H1 (cell line): ENCODE data around the gene CT45A5. TPM values are rescaled to one million over a fixed set of nuclear protein-coding genes. Genes with fewer than 3 reads are reported as not detected.
"Not testable (repeated sequence)": the region's sequence is repeated elsewhere in the genome, so short reads cannot be mapped to it uniquely, and the experiment has no call there.

Source experiments
- CTCF ChIA-PET: fragments of 300-600 bp; sonication (Branson Sonifier 250); formaldehyde crosslinking; loops from one replicate; lab custom pipeline; 2021; ENCODE audit not compliant: partially characterized antibody; lab: Charles Lee
- POLR2A ChIA-PET: fragments of 300-600 bp; sonication (Branson Sonifier 250); formaldehyde crosslinking; loops from one replicate; lab custom pipeline; 2021; ENCODE audit warnings: inconsistent platforms; ENCODE audit not compliant: partially characterized antibody; lab: Charles Lee
- DNase-seq, 2 experiments: peaks; one replicate each; pipeline versions ENCODE4 v3.0.0 to v3.0.0-alpha.2; 2010 to 2022; ENCODE audit warnings: low spot score in 2 of 2, low read depth in 1 of 2, mixed read lengths in 1 of 2
- FAIRE-seq: peaks from 2 replicates; lab custom pipeline; 2011; peaks lifted over from hg19 to GRCh38; lab: Jason Lieb, UNC
- H2AFZ ChIP-seq: 2 replicates; pipeline ENCODE4 v1.8.1; 2012; ENCODE audit warnings: low read length, inconsistent platforms
- H2AK5ac ChIP-seq: 2 replicates; pipeline ENCODE4 v1.6.1; 2013; ENCODE audit warnings: low read depth, low read length
- H2BK120ac ChIP-seq: replicated peaks from 2 replicates; pipeline ENCODE3; 2013; ENCODE audit warnings: low read depth, low read length, inconsistent platforms
- H2BK12ac ChIP-seq: 2 replicates; pipeline ENCODE4 v1.6.1; 2013; ENCODE audit warnings: low read depth, low read length
- H2BK15ac ChIP-seq: 2 replicates; pipeline ENCODE4 v1.6.1; 2013; ENCODE audit warnings: low read length
- H2BK20ac ChIP-seq: 2 replicates; pipeline ENCODE4 v1.6.1; 2013; ENCODE audit warnings: low read length
- H2BK5ac ChIP-seq: 2 replicates; pipeline ENCODE4 v1.6.1; 2013; ENCODE audit warnings: low read depth, low read length
- H3K14ac ChIP-seq: 2 replicates; pipeline ENCODE4 v1.6.1; 2013; ENCODE audit warnings: inconsistent platforms; ENCODE audit not compliant: insufficient read length
- H3K18ac ChIP-seq: 2 replicates; pipeline ENCODE4 v1.6.1; 2013; ENCODE audit warnings: low read length; ENCODE audit errors: extremely low read depth
- H3K23ac ChIP-seq: 2 replicates; pipeline ENCODE4 v1.6.1; 2013; ENCODE audit warnings: inconsistent platforms; ENCODE audit not compliant: insufficient read length
- H3K23me2 ChIP-seq: 2 replicates; pipeline ENCODE4 v1.6.1; 2013; ENCODE audit warnings: low read depth, low read length
- H3K27ac ChIP-seq: 2 replicates; pipeline ENCODE4 v1.6.1; 2011; ENCODE audit warnings: low read depth, low read length, inconsistent platforms
- H3K27me3 ChIP-seq, 4 experiments: replicated peaks in 1 of 4; 1 replicate in 1 of 4; 2 replicates in 3 of 4; pipeline versions ENCODE4 v1.6.1 to v1.8.1; 2011 to 2013; ENCODE audit warnings: low read length in 3 of 4, mild to moderate bottlenecking in 3 of 4, inconsistent platforms in 2 of 4, mixed read lengths in 2 of 4, moderate library complexity in 1 of 4; ENCODE audit not compliant: control insufficient read depth in 3 of 4, insufficient read depth in 3 of 4; ENCODE audit errors: extremely low read depth in 1 of 4
- H3K36me3 ChIP-seq, 4 experiments: 2 replicates each; pipeline versions ENCODE4 v1.6.1 to v1.8.1; 2011 to 2013; ENCODE audit warnings: mild to moderate bottlenecking in 4 of 4, low read length in 3 of 4, moderate library complexity in 2 of 4, control low read depth in 1 of 4, inconsistent platforms in 1 of 4; ENCODE audit not compliant: insufficient read depth in 4 of 4, control insufficient read depth in 2 of 4
- H3K4ac ChIP-seq: replicated peaks from 2 replicates; pipeline ENCODE3; 2013; ENCODE audit warnings: low read length, low read depth, mixed read lengths, inconsistent platforms; ENCODE audit not compliant: insufficient read length
- H3K4me1 ChIP-seq, 4 experiments: replicated peaks in 1 of 4; 1 replicate in 1 of 4; 2 replicates in 3 of 4; pipeline versions ENCODE4 v1.6.1 to v1.8.1; 2011 to 2013; ENCODE audit warnings: low read length in 3 of 4, inconsistent platforms in 2 of 4, mixed read lengths in 1 of 4; ENCODE audit not compliant: insufficient read depth in 4 of 4, control insufficient read depth in 3 of 4
- H3K4me2 ChIP-seq, 2 experiments: 2 replicates each; pipeline versions ENCODE4 v1.6.1 to v1.8.1; 2011 to 2013; ENCODE audit warnings: low read depth in 2 of 2, low read length in 2 of 2, control low read depth in 1 of 2, inconsistent platforms in 1 of 2, mild to moderate bottlenecking in 1 of 2; ENCODE audit not compliant: insufficient read depth in 1 of 2
- H3K4me3 ChIP-seq, 4 experiments: fragments of 200-600, 300-600 bp in 1 of 4; sonication (generic), shearing (Covaris generic), sonication (Bioruptor Twin) in 1 of 4; 2 replicates each; pipeline versions ENCODE4 v1.5.1 to v1.8.1; 2011 to 2016; ENCODE audit warnings: low read length in 4 of 4, low read depth in 3 of 4, control low read depth in 2 of 4, inconsistent platforms in 2 of 4, mild to moderate bottlenecking in 2 of 4, mixed read lengths in 1 of 4, moderate library complexity in 1 of 4; ENCODE audit not compliant: insufficient read depth in 2 of 4; ENCODE audit errors: extremely low read depth in 1 of 4
- H3K56ac ChIP-seq: replicated peaks from 2 replicates; pipeline ENCODE3; 2013; ENCODE audit warnings: low read depth, mild to moderate bottlenecking, mixed read lengths, low read length, inconsistent platforms; ENCODE audit not compliant: insufficient read length
- H3K79me1 ChIP-seq: 2 replicates; pipeline ENCODE4 v1.6.1; 2013; ENCODE audit warnings: low read depth, low read length, control low read depth
- H3K79me2 ChIP-seq, 2 experiments: 2 replicates each; pipeline versions ENCODE4 v1.6.1 to v1.8.1; 2012 to 2013; ENCODE audit warnings: low read length in 2 of 2, mild to moderate bottlenecking in 2 of 2, inconsistent platforms in 1 of 2; ENCODE audit not compliant: insufficient read depth in 2 of 2, control insufficient read depth in 1 of 2
- H3K9ac ChIP-seq, 4 experiments: replicated peaks in 1 of 4; 1 replicate in 1 of 4; 2 replicates in 3 of 4; pipeline versions ENCODE4 v1.6.1 to v1.8.1; 2011 to 2013; ENCODE audit warnings: low read depth in 3 of 4, low read length in 3 of 4, control low read depth in 2 of 4, mild to moderate bottlenecking in 2 of 4, moderate library complexity in 2 of 4, inconsistent platforms in 1 of 4; ENCODE audit errors: extremely low read depth in 1 of 4
- H3K9me3 ChIP-seq, 2 experiments: 2 replicates each; pipeline versions ENCODE4 v1.6.1 to v1.8.1; 2012 to 2013; ENCODE audit warnings: mild to moderate bottlenecking in 2 of 2, moderate library complexity in 2 of 2, control low read depth in 1 of 2, inconsistent platforms in 1 of 2, low read depth in 1 of 2, low read length in 1 of 2, mixed read lengths in 1 of 2; ENCODE audit not compliant: insufficient read depth in 2 of 2
- H4K20me1 ChIP-seq, 2 experiments: replicated peaks in 1 of 2; 2 replicates each; pipeline versions ENCODE3 to v1.8.1; 2011 to 2013; ENCODE audit warnings: inconsistent platforms in 2 of 2, low read length in 2 of 2, mild to moderate bottlenecking in 1 of 2; ENCODE audit not compliant: insufficient read depth in 2 of 2, control insufficient read depth in 1 of 2
- H4K5ac ChIP-seq: 2 replicates; pipeline ENCODE4 v1.6.1; 2013; ENCODE audit warnings: low read length, low read depth, mixed read lengths, inconsistent platforms; ENCODE audit not compliant: insufficient read length
- H4K8ac ChIP-seq: 2 replicates; pipeline ENCODE4 v1.8.0; 2013; ENCODE audit warnings: mild to moderate bottlenecking, moderate library complexity, low read length, inconsistent platforms; ENCODE audit not compliant: insufficient read depth; ENCODE audit errors: extremely low read depth
- H4K91ac ChIP-seq: replicated peaks from 2 replicates; pipeline ENCODE3; 2013; ENCODE audit warnings: low read length, mixed read lengths, inconsistent platforms; ENCODE audit not compliant: insufficient read length
- WGBS, 2 experiments: shearing (Covaris generic) in 1 of 2; methylation state at CpG; one replicate each; pipeline versions ENCODE4 v1.1.6 to v1.1.7; 2013 to 2015; ENCODE audit warnings: low lambda C conversion rate in 2 of 2, mixed read lengths in 2 of 2, inconsistent platforms in 1 of 2, low coverage in 1 of 2, missing lambda C conversion rate in 1 of 2; ENCODE audit not compliant: insufficient replicate concordance in 2 of 2, insufficient coverage in 1 of 2, insufficient read length in 1 of 2; ENCODE audit errors: extremely low coverage in 1 of 2, missing lambda C conversion rate in 1 of 2; 5-methylcytosine and 5-hydroxymethylcytosine counted together
- polyA plus RNA-seq, 7 experiments: library from polyadenylated mRNA; depleted of rRNA in 3 of 7; stranded (reverse) in 5 of 7; unstranded in 2 of 7; fragments of >200 nt in 5 of 7; fragments of 200-250 nt in 2 of 7; gene quantifications; 1 replicate in 5 of 7; 2 replicates in 1 of 7; 4 replicates in 1 of 7; pipeline versions ENCODE4 v1.2.1 to v1.2.3, GENCODE V29; 2011 to 2013; ENCODE audit warnings: missing spikeins in 2 of 7, mixed read lengths in 2 of 7
- total RNA-seq: library from RNA; stranded (reverse); fragmentation: NEBNext Ultra II Directional; extraction: Animal tissue kit (Norgen Biotek cat#: 25700); gene quantifications from 2 replicates; pipeline ENCODE4 v1.2.1, GENCODE V29; 2021

The CT45A5 gene
- total and polyA plus RNA-seq, 2 of the 8 experiments (the other 6 are each of a cell fraction or from before 2014, with no cell fraction given), result not detected

DNA sequence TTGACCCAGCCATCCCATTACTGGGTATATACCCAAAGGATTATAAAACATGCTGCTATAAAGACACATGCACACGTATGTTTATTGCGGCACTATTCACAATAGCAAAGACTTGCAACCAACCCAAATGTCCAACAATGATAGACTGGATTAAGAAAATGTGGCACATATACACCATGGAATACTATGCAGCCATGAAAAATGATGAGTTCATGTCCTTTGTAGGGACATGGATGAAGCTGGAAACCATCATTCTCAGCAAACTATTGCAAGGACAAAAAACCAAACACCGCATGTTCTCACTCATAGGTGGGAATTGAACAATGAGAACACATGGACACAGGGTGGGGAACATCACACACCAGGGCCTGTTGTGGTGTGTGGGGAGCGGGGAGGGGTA is 40.6 kb downstream of the CT45A5 start:
- H3K14ac ChIP-seq, H2BK15ac ChIP-seq, H3K36me3 ChIP-seq, H3K18ac ChIP-seq, FAIRE-seq, H2AK5ac ChIP-seq, H2BK20ac ChIP-seq, H3K4me3 ChIP-seq, H4K20me1 ChIP-seq, H2BK120ac ChIP-seq, H2BK12ac ChIP-seq, H4K8ac ChIP-seq, H3K27ac ChIP-seq, H3K4me2 ChIP-seq, H3K4ac ChIP-seq, H3K79me2 ChIP-seq, H3K9ac ChIP-seq, H3K23ac ChIP-seq, H4K91ac ChIP-seq, CTCF ChIA-PET, POLR2A ChIA-PET, H4K5ac ChIP-seq, H3K79me1 ChIP-seq, DNase-seq, H2AFZ ChIP-seq, H3K4me1 ChIP-seq, H3K27me3 ChIP-seq, H3K56ac ChIP-seq, H3K23me2 ChIP-seq, H2BK5ac ChIP-seq: not testable (repeated sequence)
- 78% methylated on average over 3 of the region's 4 CpGs; no CpG with 5 or more reads in 1 of the 2 experiments for WGBS, 2 experiments
- peaks cover 0 to 20% of the 10 kb centered on the region in 2 experiments; a peak in 2 of 4 replicates for H3K9me3 ChIP-seq
